Stimulated activated CD4-positive, alpha-beta T cell treated with anti-CD3 and anti-CD28 coated beads, Interleukin-15, amount 100 ng/mL, for 1 hour (primary cell): ENCODE data around the gene MTHFD2L.
"Not testable (repeated sequence)": the region's sequence is repeated elsewhere in the genome, so short reads cannot be mapped to it uniquely, and the experiment has no call there.

Experiments used
- DNase-seq, 2 donors: peaks; one replicate each; pipeline ENCODE4 v3.0.0-alpha.2; 2020; ENCODE audit warnings: low read depth in 1 of 2, low spot score in 1 of 2

MTHFD2L gene

DNA sequence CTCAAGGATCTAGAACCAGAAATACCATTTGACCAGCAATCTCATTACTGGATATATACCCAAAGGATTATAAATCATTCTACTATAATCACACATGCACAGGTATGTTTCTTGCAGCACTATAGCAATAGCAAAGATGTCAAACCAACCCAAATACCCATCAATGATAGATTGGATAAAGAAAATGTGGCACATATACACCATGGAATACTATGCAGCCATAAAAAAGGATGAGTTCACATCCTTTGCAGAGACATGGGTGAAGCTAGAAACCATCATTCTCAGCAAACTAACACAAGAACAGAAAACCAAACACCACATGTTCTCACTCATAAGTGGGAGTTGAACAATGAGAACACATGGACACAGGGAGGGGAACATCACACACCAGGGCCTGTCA, 25.7 kb upstream of the MTHFD2L start:
- not testable (repeated sequence) for DNase-seq

DNA sequence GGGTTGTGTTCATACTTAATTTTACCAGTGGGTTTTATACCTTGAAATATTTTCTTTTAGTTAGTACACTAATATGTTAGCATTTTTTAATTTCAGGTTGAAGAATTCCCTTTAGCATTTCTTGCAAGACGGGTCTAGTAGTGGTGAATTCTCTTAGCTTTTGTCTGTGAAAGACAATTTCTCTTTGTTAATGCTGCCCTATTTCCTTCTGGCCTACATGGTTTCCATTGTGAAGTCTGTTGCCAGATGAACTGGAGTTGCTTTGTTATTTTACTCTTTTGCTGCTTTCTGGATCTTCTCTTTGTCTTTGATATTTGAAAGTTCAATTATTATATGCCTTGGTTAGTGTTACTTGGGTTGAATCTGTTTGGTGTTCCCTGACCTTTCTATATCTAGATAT, 25.0 kb upstream of the MTHFD2L start:
- DNase-seq: no peak

DNA sequence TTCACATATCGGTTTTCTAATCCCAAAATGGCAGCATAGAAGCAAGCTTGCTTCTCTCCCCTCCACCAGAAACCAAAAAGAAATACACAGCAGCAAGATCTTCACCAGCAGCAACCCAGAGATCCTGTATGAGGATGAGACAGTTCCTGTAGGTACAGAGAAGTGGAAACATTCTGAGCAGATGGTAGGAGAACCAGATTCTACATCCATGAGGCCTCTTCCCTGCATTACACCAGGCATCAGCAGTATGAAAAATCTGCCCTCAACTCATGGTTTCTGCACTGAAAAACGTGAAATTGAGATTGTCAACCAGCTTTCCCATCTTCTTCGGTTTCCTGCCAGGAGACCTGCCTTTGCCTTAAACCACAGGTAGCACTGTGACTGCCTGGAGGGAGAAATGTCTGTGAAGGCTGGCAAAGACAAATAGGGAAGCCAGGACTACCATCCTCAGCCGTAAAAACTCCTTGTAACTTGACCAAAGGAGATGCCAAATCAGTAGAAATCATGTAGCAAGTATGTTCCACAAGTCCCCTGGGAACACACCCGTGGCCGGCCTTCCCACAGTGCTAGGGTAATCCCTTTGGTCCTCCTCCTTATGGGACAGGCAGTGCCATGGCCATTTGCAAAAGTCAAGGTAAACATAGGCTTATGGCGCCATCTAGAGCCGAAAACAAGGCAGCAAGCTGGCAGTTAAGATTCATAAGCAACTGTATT, 24.0 kb upstream of the MTHFD2L start:
- DNase-seq: no peak

DNA sequence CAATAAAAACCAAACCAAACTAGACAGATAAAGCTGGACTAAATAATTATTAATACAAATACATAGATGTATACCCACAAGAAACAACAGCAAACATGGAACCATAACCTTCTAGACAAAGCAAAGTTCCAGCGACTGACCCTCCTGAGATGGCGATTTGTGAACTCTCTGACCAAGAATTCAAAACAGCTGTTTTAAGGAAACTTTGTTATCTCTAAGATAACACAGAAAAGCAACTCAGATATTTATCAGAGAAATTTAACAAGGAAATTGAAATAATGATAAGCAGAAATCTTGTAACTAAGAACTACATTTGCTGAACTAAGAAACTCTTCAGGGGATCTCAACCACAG, 23.4 kb upstream of the MTHFD2L start:
- DNase-seq: no peak

DNA sequence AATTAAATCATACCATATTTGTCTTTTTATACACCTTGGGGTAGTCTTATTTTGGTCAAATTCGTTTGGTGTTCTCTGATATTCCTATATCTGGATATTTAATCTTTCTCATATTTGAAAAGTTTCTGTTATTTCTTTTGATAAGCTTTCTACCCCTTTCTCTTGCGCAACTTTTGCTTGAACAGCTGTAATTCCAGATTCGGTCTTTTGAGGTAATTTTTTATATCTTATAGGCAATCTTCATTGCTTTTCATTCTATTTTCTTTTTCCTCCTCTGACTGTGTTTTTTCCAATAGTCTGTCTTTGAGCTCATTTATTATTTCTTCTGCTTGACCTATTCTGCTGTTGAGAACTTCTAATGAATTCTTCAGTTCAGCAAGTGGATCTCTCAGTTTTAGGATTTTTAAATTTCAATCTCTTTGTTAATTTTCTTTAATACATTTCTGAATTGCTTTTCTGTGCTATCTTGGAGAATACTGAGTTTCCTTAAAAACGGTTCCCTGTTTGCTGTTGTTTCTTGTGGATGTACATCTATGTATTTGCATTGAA, 11.3 kb upstream of the MTHFD2L start:
- no peak for DNase-seq

DNA sequence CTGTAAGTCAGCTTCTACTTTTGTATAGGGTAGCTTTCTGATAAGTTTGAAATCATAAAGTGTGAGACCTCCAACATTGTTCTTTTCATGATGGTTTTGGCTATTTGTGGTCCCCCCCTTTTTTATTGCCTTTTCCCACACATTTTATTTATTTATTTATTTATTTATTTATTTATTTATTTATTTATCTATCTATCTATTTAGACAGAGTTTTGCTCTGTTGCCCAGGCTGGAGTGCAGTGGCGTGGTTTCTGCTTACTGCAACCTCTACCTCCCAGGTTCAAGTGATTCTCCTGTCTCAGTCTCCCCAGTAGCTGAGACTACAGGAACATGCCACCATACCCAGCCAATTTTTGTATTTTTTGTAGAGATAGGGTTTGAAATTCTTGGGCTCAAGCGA, 9.7 kb upstream of the MTHFD2L start:
- DNase-seq: no peak

DNA sequence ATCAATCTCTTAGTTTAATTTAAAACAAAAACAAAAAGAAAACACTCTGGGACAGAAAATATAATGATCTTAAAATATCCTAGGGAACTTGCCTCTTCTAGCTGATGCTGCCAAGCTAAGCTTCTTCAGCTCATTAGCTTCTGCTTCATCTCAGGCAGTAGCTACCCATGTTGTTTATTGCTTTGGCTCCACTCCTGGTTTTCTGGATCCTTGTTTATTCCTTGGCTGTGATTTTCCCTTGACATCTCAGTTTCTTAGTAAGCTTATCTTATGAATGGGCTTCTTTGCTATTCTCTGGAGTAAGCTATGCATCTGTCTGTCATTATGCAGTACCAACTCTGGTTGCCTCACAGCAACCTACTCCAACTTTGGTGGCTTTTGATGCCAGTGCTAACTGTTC, 5.1 kb upstream of the MTHFD2L start:
- DNase-seq: no peak

DNA sequence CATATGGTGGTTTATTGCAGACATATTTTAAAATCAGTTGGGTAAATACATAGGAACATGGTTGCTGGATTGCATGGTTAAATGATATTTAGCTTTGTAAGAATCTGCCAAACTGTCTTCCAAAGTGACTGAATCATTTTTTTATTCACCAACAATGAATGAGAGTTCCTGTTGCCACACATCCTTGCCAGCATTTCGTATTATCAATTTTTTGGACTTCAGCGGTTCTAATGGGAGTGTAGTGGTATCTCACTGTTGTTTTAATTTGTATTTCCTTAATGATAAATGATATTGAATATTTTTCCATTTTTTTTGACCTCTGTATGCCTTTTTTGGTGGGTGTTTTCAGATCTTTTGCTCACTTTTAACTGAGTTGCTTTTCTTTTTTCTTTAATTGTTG, 1.4 kb upstream of the MTHFD2L start:
- no peak for DNase-seq

DNA sequence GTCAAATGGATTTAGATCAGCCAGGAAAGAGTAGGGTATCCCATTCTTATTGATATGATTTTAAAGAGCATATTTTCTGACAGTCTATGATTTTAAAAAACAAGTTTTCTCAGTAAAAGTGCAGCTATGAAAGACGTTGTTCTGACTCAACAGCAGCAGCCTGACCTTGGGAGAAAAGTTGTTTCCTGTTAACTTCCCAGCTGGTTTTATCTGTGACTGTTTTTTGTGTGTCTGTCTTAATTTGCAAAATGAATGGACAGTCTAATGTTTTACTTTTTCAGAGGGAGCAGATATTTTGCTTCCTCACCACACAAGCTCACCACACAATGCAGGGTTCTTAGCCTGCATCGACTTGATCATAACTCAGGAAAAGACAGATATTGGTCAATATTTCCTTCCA, 764 bp upstream of the MTHFD2L start:
- no peak for DNase-seq

DNA sequence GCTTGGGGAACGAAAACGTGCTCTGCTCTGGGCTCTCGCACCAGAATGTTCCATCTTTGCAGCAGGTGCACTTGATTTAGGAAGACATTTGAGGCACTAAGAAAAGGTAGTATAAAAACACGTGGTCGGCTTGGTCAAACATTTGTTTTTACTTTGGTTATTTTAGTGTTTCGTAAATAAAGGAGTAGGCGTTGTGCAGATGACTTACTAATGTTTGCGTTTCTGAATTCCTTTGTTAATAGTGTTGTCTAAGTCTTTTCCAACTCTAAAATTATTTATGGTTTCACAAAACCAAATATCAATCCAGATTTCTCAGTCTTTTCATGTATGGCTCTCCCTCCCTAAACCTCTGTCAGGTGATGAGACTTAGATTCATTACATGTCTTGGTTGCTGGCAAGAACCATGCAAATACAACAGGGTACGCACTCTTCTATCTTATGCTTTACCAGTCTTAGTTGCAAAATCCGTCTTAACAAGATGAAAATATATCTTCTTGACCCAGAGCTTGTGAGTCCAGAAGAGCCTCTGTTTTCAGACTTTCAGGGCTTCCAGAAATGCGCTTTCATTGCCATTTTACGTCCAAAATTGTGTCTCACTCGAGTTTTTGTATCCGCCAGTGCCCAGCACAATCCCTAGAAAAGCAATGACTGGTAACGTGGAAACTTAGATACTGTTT, 686 bp downstream of the MTHFD2L start:
- no peak for DNase-seq

DNA sequence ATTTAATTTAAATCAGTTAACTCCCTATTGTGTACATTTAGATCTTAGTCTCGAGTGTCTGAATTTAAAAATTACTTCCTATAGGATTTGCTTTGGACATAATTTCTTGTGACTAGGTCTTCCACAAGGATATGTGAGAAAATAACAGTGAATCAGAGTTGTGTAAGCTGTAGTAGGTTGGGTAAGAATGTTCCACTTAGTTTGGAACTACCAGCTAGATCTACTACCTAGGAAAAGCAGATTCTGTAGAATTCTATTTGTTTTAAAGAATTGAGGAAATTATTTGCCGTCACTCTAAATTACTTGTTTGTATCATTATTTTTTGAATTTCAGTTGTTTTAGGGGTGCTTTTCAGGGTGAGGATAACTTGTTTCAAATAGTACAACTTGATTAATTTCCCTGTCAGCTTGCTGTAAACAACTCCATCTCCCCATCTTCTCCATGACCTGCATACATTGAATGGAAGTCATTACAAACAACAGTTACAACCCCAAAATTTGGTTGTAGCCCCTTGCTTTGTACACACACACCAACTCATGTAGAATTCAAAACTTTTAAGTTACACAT, 1.3 kb downstream of the MTHFD2L start:
- no peak for DNase-seq

DNA sequence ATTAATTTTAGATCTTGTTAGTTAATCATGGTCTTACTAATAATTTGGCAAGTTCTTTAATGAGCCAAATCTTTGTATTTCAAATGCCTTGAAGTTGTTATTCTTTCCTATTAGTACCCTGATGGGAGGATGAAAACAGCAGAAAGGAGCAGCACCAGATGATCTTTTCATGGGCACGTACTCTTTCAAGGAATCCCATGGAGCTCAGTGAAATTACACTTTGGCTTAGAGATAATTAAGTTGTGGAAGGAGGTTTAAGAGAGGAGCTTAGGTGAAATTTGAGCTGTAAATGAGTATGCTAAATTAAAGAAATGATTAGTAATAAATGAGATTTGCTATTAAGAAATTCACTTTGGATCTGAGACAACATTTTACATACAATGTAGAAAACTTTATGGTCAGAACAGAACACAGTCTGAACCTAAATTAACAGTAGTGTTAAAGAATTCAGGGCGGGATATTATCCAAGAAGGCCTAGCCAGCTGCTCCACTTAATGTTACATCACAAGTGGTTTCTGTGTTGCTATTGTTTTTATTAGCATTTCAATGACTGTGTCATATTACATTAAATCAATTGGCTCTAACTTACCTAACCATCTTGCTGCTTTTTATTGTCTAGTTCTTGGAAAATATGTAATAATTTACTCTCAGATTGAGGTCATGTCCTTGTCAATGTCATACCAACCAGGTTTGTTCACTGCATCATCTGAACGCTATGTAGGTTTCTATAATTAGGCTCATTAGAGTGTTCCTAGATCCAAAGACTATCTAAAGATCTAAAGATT, 3.9 kb downstream of the MTHFD2L start:
- no peak for DNase-seq

DNA sequence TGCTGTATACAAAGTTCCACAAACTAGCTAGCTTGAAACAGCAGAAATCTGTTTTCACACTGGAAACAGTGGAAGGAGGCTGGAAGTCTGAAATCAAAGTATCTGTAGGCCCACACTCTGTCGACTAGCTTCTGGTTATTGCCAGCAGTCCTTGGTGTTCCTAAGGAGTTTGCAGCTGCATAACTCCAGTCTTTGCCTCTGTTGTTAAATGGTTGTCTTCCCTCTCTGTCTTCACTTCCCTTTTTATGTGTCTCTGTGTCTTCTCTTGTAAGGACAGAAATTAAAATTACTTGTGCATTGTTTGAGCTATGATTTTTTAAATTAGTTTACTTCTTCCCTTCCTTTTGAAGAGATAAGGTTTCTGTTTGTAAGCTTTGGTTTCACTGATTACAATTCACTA, 8.2 kb downstream of the MTHFD2L start:
- no peak for DNase-seq

DNA sequence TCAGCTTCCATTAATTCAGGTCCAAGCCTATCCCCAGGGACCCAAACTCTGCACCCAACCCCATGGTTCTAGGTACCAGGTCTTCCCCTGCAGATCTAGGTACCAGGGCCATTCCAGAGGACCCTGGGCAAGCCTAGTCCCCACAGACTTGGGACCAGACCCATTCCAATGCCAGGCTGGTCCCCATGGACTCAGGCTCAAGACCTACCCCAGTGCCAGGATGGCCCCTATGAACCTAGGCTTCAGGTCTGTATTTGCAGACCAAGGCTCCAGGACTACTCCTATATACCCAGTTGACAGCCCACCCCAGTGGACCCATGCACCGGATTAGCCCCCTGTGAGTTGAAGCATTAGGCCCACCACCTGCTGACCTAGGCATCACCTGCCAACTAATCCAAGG, 8.9 kb downstream of the MTHFD2L start:
- no peak for DNase-seq

DNA sequence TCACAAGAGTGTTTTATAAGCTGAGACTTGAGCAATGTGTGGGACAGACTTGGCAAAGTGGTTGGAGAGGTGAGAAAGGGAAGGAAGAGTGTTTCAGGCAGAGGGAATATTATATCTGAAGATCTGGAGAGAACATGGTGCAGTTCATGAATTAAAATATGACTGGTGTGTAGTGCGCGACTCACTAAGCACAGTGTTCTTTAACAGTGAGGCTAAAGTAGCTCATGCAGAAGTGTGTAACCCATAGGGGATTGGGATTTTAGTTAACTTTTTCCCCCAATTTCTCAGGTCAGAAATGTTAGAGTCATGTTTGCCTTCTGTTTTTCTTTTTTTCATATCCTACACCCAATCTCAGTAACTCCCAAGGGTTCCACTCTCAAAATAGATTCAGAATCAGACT, 9.7 kb downstream of the MTHFD2L start:
- DNase-seq: no peak

DNA sequence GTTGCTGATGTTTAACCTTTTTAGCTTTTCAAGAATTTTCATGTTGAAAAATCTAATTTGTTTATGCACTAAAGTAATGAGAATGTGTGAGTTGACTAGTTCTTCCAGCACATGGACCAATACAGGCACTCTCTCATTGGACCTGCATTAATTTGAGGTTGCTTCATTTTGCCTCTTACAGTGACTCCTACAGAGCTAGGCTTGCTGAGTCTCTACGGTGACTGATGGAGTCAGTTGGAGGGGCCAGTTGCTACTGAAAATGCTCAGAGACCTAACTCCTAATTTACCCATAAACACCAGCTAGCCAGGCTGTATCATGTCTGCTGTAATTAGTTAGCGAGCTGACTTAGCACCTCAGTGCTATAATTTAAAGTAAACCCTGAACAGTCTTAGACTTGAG, 10.9 kb downstream of the MTHFD2L start:
- DNase-seq: no peak

DNA sequence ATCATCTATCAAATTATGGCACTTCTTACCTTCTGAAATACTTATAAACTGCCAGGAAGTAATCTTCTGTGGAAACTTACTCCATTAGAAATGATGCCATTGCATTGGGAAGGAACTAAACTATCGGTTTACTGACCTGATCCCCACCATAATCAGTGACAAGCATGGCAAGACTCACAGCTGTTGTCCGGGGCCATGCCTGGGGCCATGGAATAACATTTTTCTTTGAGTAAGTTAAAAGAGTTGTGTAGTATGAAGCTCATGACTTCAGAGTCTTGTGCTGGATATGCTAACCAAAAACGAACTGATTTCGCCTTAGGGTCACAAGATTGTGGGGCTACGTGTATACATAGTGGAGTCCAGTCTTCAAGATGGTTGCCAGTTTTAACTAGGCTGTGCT, 15.4 kb downstream of the MTHFD2L start:
- DNase-seq: no peak

DNA sequence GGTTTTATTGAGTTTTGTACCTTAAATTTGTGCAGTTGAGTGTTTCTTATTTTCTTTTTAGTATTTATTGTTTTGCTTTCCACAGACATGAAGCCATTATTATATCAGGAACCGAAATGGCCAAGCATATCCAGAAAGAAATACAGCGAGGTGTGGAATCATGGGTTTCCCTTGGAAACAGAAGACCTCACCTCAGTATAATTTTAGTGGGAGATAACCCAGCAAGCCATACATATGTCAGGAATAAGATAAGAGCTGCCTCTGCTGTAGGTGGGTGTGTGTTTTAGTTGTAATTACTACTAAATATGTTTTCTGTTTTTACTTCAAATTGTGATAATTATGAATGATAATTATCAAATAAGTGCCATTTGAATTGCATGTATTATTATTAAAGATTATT, 16.5 kb downstream of the MTHFD2L start:
- no peak for DNase-seq

DNA sequence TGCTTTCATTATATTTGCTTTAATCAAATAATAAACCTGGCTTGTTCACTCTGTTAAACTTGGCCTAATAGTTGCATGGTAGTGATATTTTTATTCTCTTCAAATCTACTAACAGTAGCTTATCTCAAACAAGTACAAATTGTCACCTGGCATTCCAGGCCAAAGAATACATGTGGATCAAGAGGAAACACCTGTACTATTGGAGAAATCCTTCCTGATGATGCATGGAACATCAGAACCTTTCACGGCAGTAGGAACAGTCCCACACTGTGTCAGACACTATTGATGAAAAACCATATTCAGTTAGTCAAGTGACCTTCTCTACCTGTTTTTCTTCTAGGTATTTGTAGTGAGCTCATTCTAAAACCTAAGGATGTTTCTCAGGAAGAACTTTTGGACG, 17.0 kb downstream of the MTHFD2L start:
- DNase-seq: no peak

DNA sequence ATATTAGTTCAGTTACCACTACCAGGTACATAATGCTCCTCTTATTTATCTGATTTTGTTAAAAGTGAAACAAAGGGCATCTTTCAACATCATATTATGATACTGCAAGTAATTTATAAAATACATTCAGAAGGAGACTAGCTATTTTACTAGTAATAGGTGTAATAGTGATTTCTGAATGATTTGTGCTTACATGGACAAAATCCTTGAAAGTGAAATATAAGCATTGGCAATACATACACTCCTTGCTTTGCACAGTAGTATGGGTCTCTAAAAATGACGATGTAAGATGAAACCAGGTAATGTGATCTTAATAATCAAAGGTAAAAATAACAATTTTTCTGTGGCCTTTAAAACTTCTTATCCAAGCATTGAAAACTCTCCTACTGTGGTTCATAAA, 17.5 kb downstream of the MTHFD2L start:
- DNase-seq: no peak

DNA sequence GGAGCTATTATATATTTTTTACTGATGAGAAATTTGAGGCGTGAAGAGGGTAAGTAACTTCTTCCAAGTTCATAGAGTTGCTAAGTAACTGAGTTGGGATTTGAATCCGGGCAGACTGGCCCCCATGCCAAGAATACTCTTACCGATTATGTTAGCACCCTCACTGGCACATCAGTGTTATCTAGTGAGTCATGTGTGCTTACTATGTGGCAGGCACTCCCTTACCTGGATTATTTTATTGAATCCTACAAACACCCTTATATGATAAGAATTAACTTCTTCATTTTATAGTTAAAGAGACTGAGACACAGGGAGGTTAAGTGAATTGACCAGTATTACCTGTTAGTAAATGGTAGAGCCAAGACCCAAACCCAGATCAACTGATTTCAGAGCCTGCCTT, 20.9 kb downstream of the MTHFD2L start:
- DNase-seq: no peak

DNA sequence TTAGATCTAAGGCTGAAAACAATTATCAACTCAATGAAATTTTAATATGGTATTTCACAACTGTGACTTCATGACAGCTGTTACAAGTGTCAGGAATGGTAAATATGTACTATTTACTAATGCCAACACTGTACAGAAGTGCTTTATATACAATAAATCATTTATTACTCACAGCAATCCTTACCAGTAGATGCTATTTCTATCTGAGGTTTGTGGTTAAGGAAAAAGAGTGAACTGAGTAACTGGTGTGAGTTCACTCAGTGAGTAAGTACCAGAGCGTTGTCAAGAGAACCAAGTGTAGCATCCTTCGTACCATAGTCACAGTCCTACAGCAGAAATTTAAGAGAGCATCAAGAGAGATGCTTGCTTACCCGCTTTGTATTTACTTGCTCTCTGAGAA, 23.3 kb downstream of the MTHFD2L start:
- DNase-seq: no peak
